Endothelial cell of umbilical vein (primary cell): ENCODE measurements around the gene SHISA9.

ENCODE experiments used
- EZH2 ChIP-seq: IDR thresholded peaks from 2 replicates; pipeline ENCODE4 v1.6.1; 2012; ENCODE audit warnings: borderline replicate concordance, low read depth, mild to moderate bottlenecking, moderate library complexity, low read length, inconsistent platforms; ENCODE audit not compliant: severe bottlenecking
- FOS ChIP-seq: IDR thresholded peaks from 2 replicates; pipeline ENCODE4 v1.6.1; 2011; ENCODE audit warnings: mild to moderate bottlenecking, low read length, moderate library complexity, borderline replicate concordance; ENCODE audit not compliant: insufficient read depth
- GATA2 ChIP-seq: IDR thresholded peaks from 2 replicates; pipeline ENCODE4 v1.7.0; 2011; ENCODE audit warnings: low read depth, mild to moderate bottlenecking, moderate library complexity, mixed read lengths, low read length; ENCODE audit not compliant: insufficient read length, insufficient read depth
- JUN ChIP-seq: IDR thresholded peaks from 2 replicates; pipeline ENCODE4 v1.6.1; 2011; ENCODE audit warnings: borderline replicate concordance, low read depth; ENCODE audit not compliant: insufficient read length, insufficient read depth
- MYC ChIP-seq: IDR thresholded peaks from one replicate; pipeline ENCODE4 v1.6.1; 2011; ENCODE audit warnings: mild to moderate bottlenecking, low read depth, low read length
- POLR2A ChIP-seq: IDR thresholded peaks from 2 replicates; pipeline ENCODE4 v1.6.1; 2012; ENCODE audit warnings: low read depth, mild to moderate bottlenecking, control low read depth, low read length
- POLR2AphosphoS5 ChIP-seq: IDR thresholded peaks from 2 replicates; pipeline ENCODE4 v1.6.1; 2012; ENCODE audit warnings: low read depth, mild to moderate bottlenecking, control low read depth, low read length, moderate library complexity; ENCODE audit not compliant: insufficient read depth
- TF ChIP-seq, protein P1 (sequence below), 2 donors: IDR thresholded peaks; 1 replicate in 1 of 2; 2 replicates in 1 of 2; pipeline ENCODE4 v1.5.1; 2011; ENCODE audit warnings: low read length in 2 of 2, mild to moderate bottlenecking in 2 of 2, moderate library complexity in 2 of 2, control low read depth in 1 of 2, inconsistent platforms in 1 of 2, low read depth in 1 of 2; ENCODE audit not compliant: insufficient read depth in 1 of 2; ENCODE audit errors: extremely low read depth in 1 of 2
- TF ChIP-seq, protein P2 (sequence below): IDR thresholded peaks from 2 replicates; pipeline ENCODE4 v1.6.1; 2011; ENCODE audit not compliant: insufficient read depth, insufficient read length

DNA sequence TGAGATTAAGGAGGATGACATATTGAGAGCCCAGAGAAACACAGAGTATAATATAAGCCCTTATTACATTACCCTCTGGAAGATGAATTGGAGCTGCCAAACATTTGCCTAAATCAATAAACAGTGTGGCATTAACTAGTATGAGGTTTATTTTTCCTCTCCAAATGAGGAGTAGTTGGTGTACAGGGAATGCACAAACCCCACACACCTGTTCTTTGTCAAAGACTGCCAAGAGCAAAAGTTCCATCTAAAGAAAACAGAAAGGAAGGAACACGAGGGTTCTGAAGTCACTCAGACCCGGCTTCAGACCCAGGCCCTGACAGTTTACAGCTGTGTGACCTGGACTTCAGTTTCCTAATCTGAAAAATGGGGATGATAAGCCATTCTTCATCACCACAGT lies 138.1 kb downstream of the SHISA9 start:
- TF ChIP-seq, protein P1, sequence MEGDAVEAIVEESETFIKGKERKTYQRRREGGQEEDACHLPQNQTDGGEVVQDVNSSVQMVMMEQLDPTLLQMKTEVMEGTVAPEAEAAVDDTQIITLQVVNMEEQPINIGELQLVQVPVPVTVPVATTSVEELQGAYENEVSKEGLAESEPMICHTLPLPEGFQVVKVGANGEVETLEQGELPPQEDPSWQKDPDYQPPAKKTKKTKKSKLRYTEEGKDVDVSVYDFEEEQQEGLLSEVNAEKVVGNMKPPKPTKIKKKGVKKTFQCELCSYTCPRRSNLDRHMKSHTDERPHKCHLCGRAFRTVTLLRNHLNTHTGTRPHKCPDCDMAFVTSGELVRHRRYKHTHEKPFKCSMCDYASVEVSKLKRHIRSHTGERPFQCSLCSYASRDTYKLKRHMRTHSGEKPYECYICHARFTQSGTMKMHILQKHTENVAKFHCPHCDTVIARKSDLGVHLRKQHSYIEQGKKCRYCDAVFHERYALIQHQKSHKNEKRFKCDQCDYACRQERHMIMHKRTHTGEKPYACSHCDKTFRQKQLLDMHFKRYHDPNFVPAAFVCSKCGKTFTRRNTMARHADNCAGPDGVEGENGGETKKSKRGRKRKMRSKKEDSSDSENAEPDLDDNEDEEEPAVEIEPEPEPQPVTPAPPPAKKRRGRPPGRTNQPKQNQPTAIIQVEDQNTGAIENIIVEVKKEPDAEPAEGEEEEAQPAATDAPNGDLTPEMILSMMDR (IDR thresholded peaks at IDR 0.05; ENCODE audit: extremely low read depth in 1 of 2, insufficient read depth in 1 of 2, low read depth in 1 of 2, low read length in 2 of 2): no peak
- TF ChIP-seq POLR2A: no peak
- no peak for TF ChIP-seq MYC
- TF ChIP-seq, protein P2, sequence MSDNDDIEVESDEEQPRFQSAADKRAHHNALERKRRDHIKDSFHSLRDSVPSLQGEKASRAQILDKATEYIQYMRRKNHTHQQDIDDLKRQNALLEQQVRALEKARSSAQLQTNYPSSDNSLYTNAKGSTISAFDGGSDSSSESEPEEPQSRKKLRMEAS: no peak
- no peak for TF ChIP-seq JUN
- no peak for TF ChIP-seq FOS
- no peak for TF ChIP-seq EZH2
- TF ChIP-seq POLR2AphosphoS5: no peak
- TF ChIP-seq GATA2: no peak
